HEK293T (cell line): ENCODE data around the gene NEK4.

ENCODE experiments used
- CTCF ChIA-PET: fragments of 350-600 bp; formaldehyde crosslinking; extraction: SDS; loops from one replicate; lab custom pipeline; 2021; ENCODE audit warnings: antibody characterized with exemption, inconsistent platforms; lab: Yijun Ruan, JAX
- POLR2A ChIA-PET: fragments of 350-600 bp; formaldehyde crosslinking; extraction: SDS; loops from one replicate; lab custom pipeline; 2020; ENCODE audit warnings: antibody characterized with exemption, inconsistent platforms; lab: Yijun Ruan, JAX
- DNase-seq: peaks from one replicate; pipeline ENCODE4 v3.0.0; 2012; ENCODE audit warnings: mixed read lengths; ENCODE audit errors: extremely low spot score
- ARNT ChIP-seq: fragments of 450-650 bp; IDR thresholded peaks from 2 replicates; pipeline ENCODE4 v1.6.1; 2017; ENCODE audit warnings: mild to moderate bottlenecking
- BHLHE40 ChIP-seq: fragments of 450-650 bp; IDR thresholded peaks from 2 replicates; pipeline ENCODE4 v1.6.1; 2016; ENCODE audit warnings: mild to moderate bottlenecking, moderate library complexity, borderline replicate concordance
- CTBP1 ChIP-seq: fragments of 450-650 bp; IDR thresholded peaks from 2 replicates; pipeline ENCODE4 v1.6.1; 2016; ENCODE audit warnings: borderline replicate concordance
- ELF4 ChIP-seq: fragments of 450-650 bp; IDR thresholded peaks from 2 replicates; pipeline ENCODE4 v1.6.1; 2017; ENCODE audit warnings: antibody characterized with exemption
- FOXA1 ChIP-seq: fragments of 450-650 bp; IDR thresholded peaks from 2 replicates; pipeline ENCODE4 v1.6.1; 2016; ENCODE audit warnings: mild to moderate bottlenecking
- FOXK2 ChIP-seq: fragments of 450-650 bp; IDR thresholded peaks from 2 replicates; pipeline ENCODE4 v1.6.1; 2016; ENCODE audit warnings: mild to moderate bottlenecking
- FOXM1 ChIP-seq: fragments of 450-650 bp; IDR thresholded peaks from 2 replicates; pipeline ENCODE4 v1.6.1; 2017; ENCODE audit warnings: mild to moderate bottlenecking, borderline replicate concordance
- HDGF ChIP-seq: fragments of 450-650 bp; IDR thresholded peaks from 2 replicates; pipeline ENCODE4 v1.6.1; 2017; ENCODE audit warnings: antibody characterized with exemption, borderline replicate concordance
- L3MBTL2 ChIP-seq: fragments of 450-650 bp; conservative IDR thresholded peaks from 2 replicates; pipeline ENCODE4 v1.6.1; 2016; ENCODE audit warnings: mild to moderate bottlenecking
- LEF1 ChIP-seq: fragments of 450-650 bp; IDR thresholded peaks from 2 replicates; pipeline ENCODE4 v1.6.1; 2017; ENCODE audit warnings: mild to moderate bottlenecking, borderline replicate concordance
- NFRKB ChIP-seq: fragments of 450-650 bp; IDR thresholded peaks from 2 replicates; pipeline ENCODE4 v1.6.1; 2016; ENCODE audit warnings: mild to moderate bottlenecking, moderate library complexity
- PKNOX1 ChIP-seq: fragments of 450-650 bp; IDR thresholded peaks from 2 replicates; pipeline ENCODE4 v1.6.1; 2016
- SP1 ChIP-seq: fragments of 450-650 bp; IDR thresholded peaks from 2 replicates; pipeline ENCODE4 v1.6.1; 2017
- SUZ12 ChIP-seq: fragments of 450-650 bp; IDR thresholded peaks from 2 replicates; pipeline ENCODE4 v1.6.1; 2016; ENCODE audit warnings: mild to moderate bottlenecking
- TARDBP ChIP-seq: fragments of 450-650 bp; IDR thresholded peaks from 2 replicates; pipeline ENCODE4 v1.6.1; 2016
- ZNF384 ChIP-seq: fragments of 450-650 bp; IDR thresholded peaks from 2 replicates; pipeline ENCODE4 v1.6.1; 2016

The NEK4 gene

GRCh38 chr3:52695798-52696671 is 74.7 kb downstream of the NEK4 start:
- DNase-seq = no peak
- TF ChIP-seq ELF4 = peak; percentile 9; the same call in 1 of the 2 replicates
- no peak for TF ChIP-seq CTBP1
- ChIA-PET CTCF (no interaction called here), POLR2A (interaction anchor here (1.0 to 3.3 kb wide), 3 partner anchors 8 to 9 kb away, joined by 3 to 14 read pairs (median 6); partner anchors contain the start of genes GLT8D1 and SPCS1)

GRCh38 chr3:52694528-52695189 is 76.1 kb downstream of the NEK4 start:
- DNase-seq = no peak
- CTCF ChIA-PET = interaction anchor here (0.7 kb wide), 1 partner anchor 11 kb away, joined by 3 read pairs; the partner anchor contains the start of gene GLT8D1
- no peak for TF ChIP-seq SUZ12
- TF ChIP-seq CTBP1 = no peak
- TF ChIP-seq TARDBP = no peak
- no peak for TF ChIP-seq L3MBTL2
- TF ChIP-seq HDGF = no peak
- no peak for TF ChIP-seq BHLHE40
- TF ChIP-seq SP1 = no peak
- TF ChIP-seq PKNOX1 = no peak
- TF ChIP-seq ELF4 = no peak
- TF ChIP-seq FOXM1 = no peak
- no peak for TF ChIP-seq NFRKB
- TF ChIP-seq FOXK2 = no peak
- TF ChIP-seq FOXA1 = no peak
- TF ChIP-seq LEF1 = no peak
- no peak for TF ChIP-seq ARNT
- no peak for TF ChIP-seq ZNF384
- POLR2A ChIA-PET = interaction anchor here (1.2 to 3.3 kb wide), 2 partner anchors 10 to 11 kb away, joined by 3 to 14 read pairs; partner anchors contain the start of genes GLT8D1 and SPCS1

GRCh38 chr3:52693071-52693470 is 77.7 kb downstream of the NEK4 start:
- DNase-seq = no peak
- POLR2A ChIA-PET = no interaction called here
- CTCF ChIA-PET = no interaction called here
- TF ChIP-seq ELF4 (no peak), TARDBP (no peak), PKNOX1 (no peak), NFRKB (no peak)

GRCh38 chr3:52690560-52690959 is 80.2 kb downstream of the NEK4 start:
- DNase-seq = no peak
- ChIA-PET CTCF (interaction anchor here (0.7 kb wide), 1 partner anchor 302 kb away, joined by 4 read pairs; no protein-coding TSS in a partner anchor), POLR2A (interaction anchor here (0.7 to 1.0 kb wide), 3 partner anchors 9 to 81 kb away, joined by 3 read pairs; partner anchors contain the start of gene NEK4)
- TF ChIP-seq ELF4 (no peak), ZNF384 (no peak), TARDBP (no peak), PKNOX1 (no peak), BHLHE40 (no peak), LEF1 (no peak), ARNT (no peak), HDGF (no peak), FOXA1 (no peak), FOXM1 (no peak)

- DNase-seq = no peak
- TF ChIP-seq SUZ12 (no peak), PKNOX1 (no peak), BHLHE40 (no peak), ZNF384 (no peak), LEF1 (no peak), ELF4 (no peak), FOXK2 (no peak), SP1 (no peak), TARDBP (no peak), L3MBTL2 (no peak), NFRKB (no peak), ARNT (no peak), FOXM1 (no peak), FOXA1 (no peak)
- ChIA-PET CTCF (no interaction called here), POLR2A (no interaction called here)
These were observed 81.6 kb downstream of the NEK4 start for GRCh38 chr3:52689151-52689550.
